H1 (cell line): ENCODE measurements around the gene KRTAP20-1. TPM values are rescaled to one million over a fixed set of nuclear protein-coding genes. Genes with fewer than 3 reads are reported as not detected.
A peak's percentile ranks its signal among the peaks of the same experiment; 100 is the strongest.

ENCODE experiments used
- CTCF ChIA-PET: fragments of 300-600 bp; sonication (Branson Sonifier 250); formaldehyde crosslinking; loops from one replicate; lab custom pipeline; 2021; ENCODE audit not compliant: partially characterized antibody; lab: Charles Lee
- POLR2A ChIA-PET: fragments of 300-600 bp; sonication (Branson Sonifier 250); formaldehyde crosslinking; loops from one replicate; lab custom pipeline; 2021; ENCODE audit warnings: inconsistent platforms; ENCODE audit not compliant: partially characterized antibody; lab: Charles Lee
- DNase-seq, 2 experiments: peaks; one replicate each; pipeline versions ENCODE4 v3.0.0 to v3.0.0-alpha.2; 2010 to 2022; ENCODE audit warnings: low spot score in 2 of 2, low read depth in 1 of 2, mixed read lengths in 1 of 2
- FAIRE-seq: peaks from 2 replicates; lab custom pipeline; 2011; peaks lifted over from hg19 to GRCh38; lab: Jason Lieb, UNC
- H2AFZ ChIP-seq: 2 replicates; pipeline ENCODE4 v1.8.1; 2012; ENCODE audit warnings: low read length, inconsistent platforms
- H2AK5ac ChIP-seq: 2 replicates; pipeline ENCODE4 v1.6.1; 2013; ENCODE audit warnings: low read depth, low read length
- H2BK120ac ChIP-seq: replicated peaks from 2 replicates; pipeline ENCODE3; 2013; ENCODE audit warnings: low read depth, low read length, inconsistent platforms
- H2BK12ac ChIP-seq: 2 replicates; pipeline ENCODE4 v1.6.1; 2013; ENCODE audit warnings: low read depth, low read length
- H2BK15ac ChIP-seq: 2 replicates; pipeline ENCODE4 v1.6.1; 2013; ENCODE audit warnings: low read length
- H2BK20ac ChIP-seq: 2 replicates; pipeline ENCODE4 v1.6.1; 2013; ENCODE audit warnings: low read length
- H2BK5ac ChIP-seq: 2 replicates; pipeline ENCODE4 v1.6.1; 2013; ENCODE audit warnings: low read depth, low read length
- H3K14ac ChIP-seq: 2 replicates; pipeline ENCODE4 v1.6.1; 2013; ENCODE audit warnings: inconsistent platforms; ENCODE audit not compliant: insufficient read length
- H3K18ac ChIP-seq: 2 replicates; pipeline ENCODE4 v1.6.1; 2013; ENCODE audit warnings: low read length; ENCODE audit errors: extremely low read depth
- H3K23ac ChIP-seq: 2 replicates; pipeline ENCODE4 v1.6.1; 2013; ENCODE audit warnings: inconsistent platforms; ENCODE audit not compliant: insufficient read length
- H3K23me2 ChIP-seq: 2 replicates; pipeline ENCODE4 v1.6.1; 2013; ENCODE audit warnings: low read depth, low read length
- H3K27ac ChIP-seq: 2 replicates; pipeline ENCODE4 v1.6.1; 2011; ENCODE audit warnings: low read depth, low read length, inconsistent platforms
- H3K27me3 ChIP-seq, 4 experiments: replicated peaks in 1 of 4; 1 replicate in 1 of 4; 2 replicates in 3 of 4; pipeline versions ENCODE4 v1.6.1 to v1.8.1; 2011 to 2013; ENCODE audit warnings: low read length in 3 of 4, mild to moderate bottlenecking in 3 of 4, inconsistent platforms in 2 of 4, mixed read lengths in 2 of 4, moderate library complexity in 1 of 4; ENCODE audit not compliant: control insufficient read depth in 3 of 4, insufficient read depth in 3 of 4; ENCODE audit errors: extremely low read depth in 1 of 4
- H3K36me3 ChIP-seq, 4 experiments: 2 replicates each; pipeline versions ENCODE4 v1.6.1 to v1.8.1; 2011 to 2013; ENCODE audit warnings: mild to moderate bottlenecking in 4 of 4, low read length in 3 of 4, moderate library complexity in 2 of 4, control low read depth in 1 of 4, inconsistent platforms in 1 of 4; ENCODE audit not compliant: insufficient read depth in 4 of 4, control insufficient read depth in 2 of 4
- H3K4ac ChIP-seq: replicated peaks from 2 replicates; pipeline ENCODE3; 2013; ENCODE audit warnings: low read length, low read depth, mixed read lengths, inconsistent platforms; ENCODE audit not compliant: insufficient read length
- H3K4me1 ChIP-seq, 4 experiments: replicated peaks in 1 of 4; 1 replicate in 1 of 4; 2 replicates in 3 of 4; pipeline versions ENCODE4 v1.6.1 to v1.8.1; 2011 to 2013; ENCODE audit warnings: low read length in 3 of 4, inconsistent platforms in 2 of 4, mixed read lengths in 1 of 4; ENCODE audit not compliant: insufficient read depth in 4 of 4, control insufficient read depth in 3 of 4
- H3K4me2 ChIP-seq, 2 experiments: 2 replicates each; pipeline versions ENCODE4 v1.6.1 to v1.8.1; 2011 to 2013; ENCODE audit warnings: low read depth in 2 of 2, low read length in 2 of 2, control low read depth in 1 of 2, inconsistent platforms in 1 of 2, mild to moderate bottlenecking in 1 of 2; ENCODE audit not compliant: insufficient read depth in 1 of 2
- H3K4me3 ChIP-seq, 4 experiments: fragments of 200-600, 300-600 bp in 1 of 4; sonication (generic), shearing (Covaris generic), sonication (Bioruptor Twin) in 1 of 4; 2 replicates each; pipeline versions ENCODE4 v1.5.1 to v1.8.1; 2011 to 2016; ENCODE audit warnings: low read length in 4 of 4, low read depth in 3 of 4, control low read depth in 2 of 4, inconsistent platforms in 2 of 4, mild to moderate bottlenecking in 2 of 4, mixed read lengths in 1 of 4, moderate library complexity in 1 of 4; ENCODE audit not compliant: insufficient read depth in 2 of 4; ENCODE audit errors: extremely low read depth in 1 of 4
- H3K56ac ChIP-seq: replicated peaks from 2 replicates; pipeline ENCODE3; 2013; ENCODE audit warnings: low read depth, mild to moderate bottlenecking, mixed read lengths, low read length, inconsistent platforms; ENCODE audit not compliant: insufficient read length
- H3K79me1 ChIP-seq: 2 replicates; pipeline ENCODE4 v1.6.1; 2013; ENCODE audit warnings: low read depth, low read length, control low read depth
- H3K79me2 ChIP-seq, 2 experiments: 2 replicates each; pipeline versions ENCODE4 v1.6.1 to v1.8.1; 2012 to 2013; ENCODE audit warnings: low read length in 2 of 2, mild to moderate bottlenecking in 2 of 2, inconsistent platforms in 1 of 2; ENCODE audit not compliant: insufficient read depth in 2 of 2, control insufficient read depth in 1 of 2
- H3K9ac ChIP-seq, 4 experiments: replicated peaks in 1 of 4; 1 replicate in 1 of 4; 2 replicates in 3 of 4; pipeline versions ENCODE4 v1.6.1 to v1.8.1; 2011 to 2013; ENCODE audit warnings: low read depth in 3 of 4, low read length in 3 of 4, control low read depth in 2 of 4, mild to moderate bottlenecking in 2 of 4, moderate library complexity in 2 of 4, inconsistent platforms in 1 of 4; ENCODE audit errors: extremely low read depth in 1 of 4
- H3K9me3 ChIP-seq, 2 experiments: 2 replicates each; pipeline versions ENCODE4 v1.6.1 to v1.8.1; 2012 to 2013; ENCODE audit warnings: mild to moderate bottlenecking in 2 of 2, moderate library complexity in 2 of 2, control low read depth in 1 of 2, inconsistent platforms in 1 of 2, low read depth in 1 of 2, low read length in 1 of 2, mixed read lengths in 1 of 2; ENCODE audit not compliant: insufficient read depth in 2 of 2
- H4K20me1 ChIP-seq, 2 experiments: replicated peaks in 1 of 2; 2 replicates each; pipeline versions ENCODE3 to v1.8.1; 2011 to 2013; ENCODE audit warnings: inconsistent platforms in 2 of 2, low read length in 2 of 2, mild to moderate bottlenecking in 1 of 2; ENCODE audit not compliant: insufficient read depth in 2 of 2, control insufficient read depth in 1 of 2
- H4K5ac ChIP-seq: 2 replicates; pipeline ENCODE4 v1.6.1; 2013; ENCODE audit warnings: low read length, low read depth, mixed read lengths, inconsistent platforms; ENCODE audit not compliant: insufficient read length
- H4K8ac ChIP-seq: 2 replicates; pipeline ENCODE4 v1.8.0; 2013; ENCODE audit warnings: mild to moderate bottlenecking, moderate library complexity, low read length, inconsistent platforms; ENCODE audit not compliant: insufficient read depth; ENCODE audit errors: extremely low read depth
- H4K91ac ChIP-seq: replicated peaks from 2 replicates; pipeline ENCODE3; 2013; ENCODE audit warnings: low read length, mixed read lengths, inconsistent platforms; ENCODE audit not compliant: insufficient read length
- NRF1 ChIP-seq: IDR thresholded peaks from 2 replicates; pipeline ENCODE4 v1.6.1; 2011; ENCODE audit warnings: mild to moderate bottlenecking, low read depth, low read length, improper control_type of control experiment
- POLR2AphosphoS5 ChIP-seq: IDR thresholded peaks from 2 replicates; pipeline ENCODE4 v1.6.1; 2011; ENCODE audit warnings: low read depth, low read length
- RAD21 ChIP-seq, 2 experiments: IDR thresholded peaks in 1 of 2; conservative IDR thresholded peaks in 1 of 2; 2 replicates each; pipeline ENCODE4 v1.6.1; 2011; ENCODE audit warnings: low read depth in 2 of 2, low read length in 2 of 2, improper control_type of control experiment in 1 of 2, inconsistent platforms in 1 of 2, mild to moderate bottlenecking in 1 of 2, moderate library complexity in 1 of 2
- WGBS, 2 experiments: shearing (Covaris generic) in 1 of 2; methylation state at CpG; one replicate each; pipeline versions ENCODE4 v1.1.6 to v1.1.7; 2013 to 2015; ENCODE audit warnings: low lambda C conversion rate in 2 of 2, mixed read lengths in 2 of 2, inconsistent platforms in 1 of 2, low coverage in 1 of 2, missing lambda C conversion rate in 1 of 2; ENCODE audit not compliant: insufficient replicate concordance in 2 of 2, insufficient coverage in 1 of 2, insufficient read length in 1 of 2; ENCODE audit errors: extremely low coverage in 1 of 2, missing lambda C conversion rate in 1 of 2; 5-methylcytosine and 5-hydroxymethylcytosine counted together
- polyA plus RNA-seq, 7 experiments: library from polyadenylated mRNA; depleted of rRNA in 3 of 7; stranded (reverse) in 5 of 7; unstranded in 2 of 7; fragments of >200 nt in 5 of 7; fragments of 200-250 nt in 2 of 7; gene quantifications; 1 replicate in 5 of 7; 2 replicates in 1 of 7; 4 replicates in 1 of 7; pipeline versions ENCODE4 v1.2.1 to v1.2.3, GENCODE V29; 2011 to 2013; ENCODE audit warnings: missing spikeins in 2 of 7, mixed read lengths in 2 of 7
- total RNA-seq: library from RNA; stranded (reverse); fragmentation: NEBNext Ultra II Directional; extraction: Animal tissue kit (Norgen Biotek cat#: 25700); gene quantifications from 2 replicates; pipeline ENCODE4 v1.2.1, GENCODE V29; 2021
- TF ChIP-seq, protein P1 (sequence below), 3 experiments: IDR thresholded peaks; 1 replicate in 2 of 3; 2 replicates in 1 of 3; pipeline versions ENCODE4 v1.5.1 to v1.6.1; 2011; ENCODE audit warnings: low read length in 3 of 3, mild to moderate bottlenecking in 3 of 3, inconsistent platforms in 2 of 3, low read depth in 1 of 3, moderate library complexity in 1 of 3; ENCODE audit not compliant: insufficient read depth in 1 of 3; ENCODE audit errors: control extremely low read depth in 1 of 3

The KRTAP20-1 gene
- total and polyA plus RNA-seq, 2 of the 8 experiments (the other 6 are each of a cell fraction or from before 2014, with no cell fraction given), result not detected

DNA sequence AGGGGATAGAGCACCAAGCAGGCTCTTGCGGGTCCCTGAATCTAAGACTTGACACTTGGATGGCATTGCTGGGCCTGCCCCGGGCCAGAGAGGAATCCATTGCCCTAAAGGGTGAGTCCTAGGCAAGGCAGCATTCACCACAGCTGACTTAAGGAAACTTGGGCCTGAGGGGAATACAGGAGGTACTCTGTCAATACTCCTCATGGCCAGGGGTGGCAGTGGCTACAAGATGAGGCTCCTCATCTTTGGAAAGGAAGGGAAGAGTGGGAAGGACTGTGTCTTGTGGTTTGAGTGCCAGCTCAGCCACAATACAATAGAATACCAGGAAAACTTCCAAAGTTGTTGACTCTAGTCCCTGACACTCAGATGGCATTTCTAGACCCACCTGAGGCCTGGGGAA, 10.3 kb upstream of the KRTAP20-1 start:
- peak; percentile 58 for FAIRE-seq
- no peak overlapping the region for H3K9ac ChIP-seq
- no peaks in the 10 kb centered on the region for H3K36me3 ChIP-seq
- no peak overlapping the region for H3K23ac ChIP-seq
- H2BK20ac ChIP-seq, result no peak overlapping the region
- no peak overlapping the region for H2BK15ac ChIP-seq
- no peak for TF ChIP-seq POLR2AphosphoS5
- no peak for TF ChIP-seq NRF1
- TF ChIP-seq, protein P1, sequence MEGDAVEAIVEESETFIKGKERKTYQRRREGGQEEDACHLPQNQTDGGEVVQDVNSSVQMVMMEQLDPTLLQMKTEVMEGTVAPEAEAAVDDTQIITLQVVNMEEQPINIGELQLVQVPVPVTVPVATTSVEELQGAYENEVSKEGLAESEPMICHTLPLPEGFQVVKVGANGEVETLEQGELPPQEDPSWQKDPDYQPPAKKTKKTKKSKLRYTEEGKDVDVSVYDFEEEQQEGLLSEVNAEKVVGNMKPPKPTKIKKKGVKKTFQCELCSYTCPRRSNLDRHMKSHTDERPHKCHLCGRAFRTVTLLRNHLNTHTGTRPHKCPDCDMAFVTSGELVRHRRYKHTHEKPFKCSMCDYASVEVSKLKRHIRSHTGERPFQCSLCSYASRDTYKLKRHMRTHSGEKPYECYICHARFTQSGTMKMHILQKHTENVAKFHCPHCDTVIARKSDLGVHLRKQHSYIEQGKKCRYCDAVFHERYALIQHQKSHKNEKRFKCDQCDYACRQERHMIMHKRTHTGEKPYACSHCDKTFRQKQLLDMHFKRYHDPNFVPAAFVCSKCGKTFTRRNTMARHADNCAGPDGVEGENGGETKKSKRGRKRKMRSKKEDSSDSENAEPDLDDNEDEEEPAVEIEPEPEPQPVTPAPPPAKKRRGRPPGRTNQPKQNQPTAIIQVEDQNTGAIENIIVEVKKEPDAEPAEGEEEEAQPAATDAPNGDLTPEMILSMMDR (IDR thresholded peaks at IDR 0.05; ENCODE audit: control extremely low read depth in 1 of 3, insufficient read depth in 1 of 3, low read depth in 1 of 3, low read length in 3 of 3), result peak in 1 of 3 experiments; percentile 52; a peak in 1 of 4 replicates
- TF ChIP-seq RAD21 (IDR thresholded peaks at IDR 0.05 in 1 of 2, conservative IDR thresholded peaks at IDR 0.05 in 1 of 2; ENCODE audit: low read depth in 2 of 2, low read length in 2 of 2), result peak; percentile 14 to 21; a peak in 3 of 4 replicates
- TF ChIP-seq, all 59 proteins: peak for 2
- Histone ChIP-seq H3K18ac (no peak overlapping the region), H4K8ac (no peak overlapping the region), H3K79me2 (no peaks in the 10 kb centered on the region), H3K4me1 (no peaks in the 10 kb centered on the region), H2BK12ac (no peak overlapping the region), H2AFZ (0 out of 2 replicates have a peak overlapping the region, but pooled peaks have one; percentile 51), H2BK5ac (no peak overlapping the region), H2AK5ac (no peak overlapping the region), H3K56ac (no peak overlapping the region), H3K4me2 (no peak overlapping the region), H3K4ac (no peak overlapping the region), H3K27me3 (no peaks in the 10 kb centered on the region), H2BK120ac (no peak overlapping the region), H4K5ac (no peak overlapping the region), H3K79me1 (no peaks in the 10 kb centered on the region), H3K27ac (no peak overlapping the region), H3K4me3 (no peak overlapping the region), H3K14ac (no peak overlapping the region), H4K20me1 (no peaks in the 10 kb centered on the region), H3K9me3 (no peaks in the 10 kb centered on the region), H4K91ac (no peak overlapping the region), H3K23me2 (no peaks in the 10 kb centered on the region; the same call in 1 of the 2 replicates)
- ChIA-PET CTCF (interaction anchor here (0.6 to 1.9 kb wide), 3 partner anchors 10 to 158 kb away, joined by 3 to 5 read pairs (median 4); partner anchors contain the start of gene KRTAP20-1), POLR2A (interaction anchor here (0.7 kb wide), 1 partner anchor 1043 kb away, joined by 3 read pairs; no protein-coding TSS in a partner anchor)
- WGBS, 2 experiments, result 93% methylated on average over 2 of the region's 2 CpGs; no CpG with 5 or more reads in 1 of the 2 experiments
- no peak for DNase-seq
